A673 (cell line): ENCODE data around the gene COA8.

Experiments used
- EZH2 ChIP-seq: fragments of 200-600 bp; sonication (generic); IDR thresholded peaks from 2 replicates; pipeline ENCODE4 v1.6.1; 2017; ENCODE audit warnings: borderline replicate concordance, low read depth, mild to moderate bottlenecking, mixed read lengths, antibody characterized with exemption, low read length; ENCODE audit not compliant: poor library complexity, severe bottlenecking
- TF ChIP-seq, protein P1 (sequence below): fragments of 300-800, 200-600 bp; sonication (generic); conservative IDR thresholded peaks from 2 replicates; pipeline ENCODE4 v1.5.1; 2017; ENCODE audit warnings: low read depth, mild to moderate bottlenecking, antibody characterized with exemption, low read length, moderate library complexity, mixed read lengths

DNA sequence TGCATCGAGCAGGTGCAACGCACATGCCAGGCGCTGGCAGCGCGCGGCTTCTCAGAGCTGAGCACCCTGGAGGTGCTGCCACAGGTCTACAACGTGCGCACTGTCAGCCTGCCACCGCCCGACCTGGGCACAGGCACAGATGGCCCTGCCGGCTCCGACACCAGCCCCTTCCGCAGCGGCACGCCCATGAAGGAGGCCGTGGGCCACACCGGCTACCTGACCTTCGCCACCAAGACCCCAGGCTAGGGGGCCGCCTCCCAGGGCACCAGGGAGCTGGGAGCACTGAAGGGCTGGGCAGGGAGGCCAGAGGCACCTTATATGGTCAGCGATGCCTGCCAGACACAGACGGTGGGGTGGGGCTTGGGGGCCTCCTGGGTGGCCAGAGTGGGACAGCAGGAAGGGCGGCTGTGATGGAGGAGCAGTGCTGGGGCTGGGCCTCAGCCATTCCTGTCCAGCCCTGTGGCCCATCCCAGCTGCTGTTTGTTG, 28.1 kb upstream of the COA8 start:
- TF ChIP-seq, protein P1, sequence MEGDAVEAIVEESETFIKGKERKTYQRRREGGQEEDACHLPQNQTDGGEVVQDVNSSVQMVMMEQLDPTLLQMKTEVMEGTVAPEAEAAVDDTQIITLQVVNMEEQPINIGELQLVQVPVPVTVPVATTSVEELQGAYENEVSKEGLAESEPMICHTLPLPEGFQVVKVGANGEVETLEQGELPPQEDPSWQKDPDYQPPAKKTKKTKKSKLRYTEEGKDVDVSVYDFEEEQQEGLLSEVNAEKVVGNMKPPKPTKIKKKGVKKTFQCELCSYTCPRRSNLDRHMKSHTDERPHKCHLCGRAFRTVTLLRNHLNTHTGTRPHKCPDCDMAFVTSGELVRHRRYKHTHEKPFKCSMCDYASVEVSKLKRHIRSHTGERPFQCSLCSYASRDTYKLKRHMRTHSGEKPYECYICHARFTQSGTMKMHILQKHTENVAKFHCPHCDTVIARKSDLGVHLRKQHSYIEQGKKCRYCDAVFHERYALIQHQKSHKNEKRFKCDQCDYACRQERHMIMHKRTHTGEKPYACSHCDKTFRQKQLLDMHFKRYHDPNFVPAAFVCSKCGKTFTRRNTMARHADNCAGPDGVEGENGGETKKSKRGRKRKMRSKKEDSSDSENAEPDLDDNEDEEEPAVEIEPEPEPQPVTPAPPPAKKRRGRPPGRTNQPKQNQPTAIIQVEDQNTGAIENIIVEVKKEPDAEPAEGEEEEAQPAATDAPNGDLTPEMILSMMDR = no peak
- no peak for TF ChIP-seq EZH2
